Spleen (tissue), 11 donors: Measurements from ENCODE around the gene MAU2. TPM values are rescaled to one million over a fixed set of nuclear protein-coding genes. Genes with fewer than 3 reads are reported as not detected.
A peak's percentile ranks its signal among the peaks of the same experiment; 100 is the strongest.

ENCODE experiments used
- DNase-seq: peaks from one replicate; pipeline ENCODE4 v3.0.0-alpha.2; 2020
- H3K27ac ChIP-seq, 8 donors: fragments of 200-600 bp; sonication (generic) in 7 of 8; 1 replicate in 4 of 8; 2 replicates in 4 of 8; pipeline versions ENCODE4 v1.5.0 to v1.8.0; 2016 to 2021; ENCODE audit warnings: inconsistent platforms in 4 of 8, mild to moderate bottlenecking in 4 of 8, moderate library complexity in 1 of 8
- H3K27me3 ChIP-seq, 7 donors: fragments of 200-600 bp; sonication (generic) in 6 of 7; replicated peaks in 1 of 7; 1 replicate in 4 of 7; 2 replicates in 3 of 7; pipeline versions ENCODE4 v1.5.0 to v1.8.0; 2016 to 2021; ENCODE audit warnings: inconsistent platforms in 3 of 7, mild to moderate bottlenecking in 1 of 7
- H3K36me3 ChIP-seq, 6 donors: fragments of 200-600 bp; sonication (generic) in 5 of 6; 1 replicate in 4 of 6; 2 replicates in 2 of 6; pipeline versions ENCODE4 v1.5.0 to v1.8.0; 2016 to 2021; ENCODE audit warnings: inconsistent platforms in 2 of 6
- H3K4me1 ChIP-seq, 6 donors: fragments of 200-600 bp; sonication (generic) in 5 of 6; 1 replicate in 3 of 6; 2 replicates in 3 of 6; pipeline versions ENCODE4 v1.5.0 to v1.8.0; 2016 to 2021; ENCODE audit warnings: inconsistent platforms in 3 of 6
- H3K4me3 ChIP-seq, 8 donors: fragments of 200-600 bp; sonication (generic) in 7 of 8; 1 replicate in 4 of 8; 2 replicates in 4 of 8; pipeline versions ENCODE4 v1.5.0 to v1.8.0; 2016 to 2021; ENCODE audit warnings: inconsistent platforms in 4 of 8, mild to moderate bottlenecking in 4 of 8, moderate library complexity in 2 of 8
- H3K9me3 ChIP-seq, 8 donors: fragments of 200-600 bp; sonication (generic) in 7 of 8; 1 replicate in 4 of 8; 2 replicates in 4 of 8; pipeline versions ENCODE4 v1.5.0 to v1.8.0; 2016 to 2021; ENCODE audit warnings: inconsistent platforms in 4 of 8
- POLR2A ChIP-seq, 3 donors: fragments of 450-650 bp; IDR thresholded peaks; one replicate each; pipeline ENCODE4 v1.5.1; 2017; ENCODE audit warnings: antibody characterized with exemption in 3 of 3, mild to moderate bottlenecking in 1 of 3
- POLR2AphosphoS5 ChIP-seq, 3 donors: sonication (generic); formaldehyde crosslinking; IDR thresholded peaks; one replicate each; pipeline ENCODE4 v1.5.1; 2017; ENCODE audit warnings: antibody characterized with exemption in 3 of 3
- WGBS, 5 donors: extraction: QIAGEN DNeasy Blood & Tissue Kit in 3 of 5; methylation state at CpG; one replicate each; pipeline versions ENCODE4 v1.1.5 to v1.1.7; 2013 to 2018; 5-methylcytosine and 5-hydroxymethylcytosine counted together
- intact Hi-C: fragments of 100-400 bp; cut with DNase I; formaldehyde crosslinking; loops from one replicate; pipeline ENCODE4 v1.15.0; 2023; ENCODE audit warnings: low total_unique reads
- polyA plus RNA-seq, 3 donors: library from polyadenylated mRNA; stranded (reverse); fragments of 200-250 nt; gene quantifications; one replicate each; pipeline ENCODE4 v1.2.1, GENCODE V29; 2013
- total RNA-seq, 7 donors: library from RNA; depleted of rRNA in 3 of 7; stranded (reverse); fragments of >200 nt in 3 of 7; fragmentation: NEBNext Ultra II Directional in 4 of 7; extraction: Animal tissue kit (Norgen Biotek cat#: 25700) in 4 of 7; gene quantifications; one replicate each; pipeline versions ENCODE4 v1.1.0 to v1.2.1, GENCODE V29; 2016 to 2021
- TF ChIP-seq, protein P1 (sequence below), 11 experiments: fragments of 200-600 bp in 7 of 11; fragments of 450-650 bp in 4 of 11; sonication (generic) in 4 of 11; IDR thresholded peaks in 8 of 11; conservative IDR thresholded peaks in 3 of 11; 1 replicate in 7 of 11; 2 replicates in 4 of 11; pipeline versions ENCODE4 v1.4.0 to v1.8.0; 2016 to 2021; ENCODE audit warnings: antibody characterized with exemption in 11 of 11, inconsistent platforms in 4 of 11, mild to moderate bottlenecking in 1 of 11
- donor health status: healthy with polysubstance abuse.
- donor health status: DM: no; HTN: no; CAD: no; lungs with moderate emphysema.
- donor health status: DM: no; HTN: no; CAD: no.
- donor health status: Bipolar disorder and iron deficiency.
- donor health status: healthy.
- donor health status: DM: no; HTN: no; CAD: no.
- donor health status: DM: yes; HTN: yes; CAD: no.

Gene MAU2
- total and polyA plus RNA-seq, 10 donors, result 12.0 to 133 (median 95.1) TPM

DNA sequence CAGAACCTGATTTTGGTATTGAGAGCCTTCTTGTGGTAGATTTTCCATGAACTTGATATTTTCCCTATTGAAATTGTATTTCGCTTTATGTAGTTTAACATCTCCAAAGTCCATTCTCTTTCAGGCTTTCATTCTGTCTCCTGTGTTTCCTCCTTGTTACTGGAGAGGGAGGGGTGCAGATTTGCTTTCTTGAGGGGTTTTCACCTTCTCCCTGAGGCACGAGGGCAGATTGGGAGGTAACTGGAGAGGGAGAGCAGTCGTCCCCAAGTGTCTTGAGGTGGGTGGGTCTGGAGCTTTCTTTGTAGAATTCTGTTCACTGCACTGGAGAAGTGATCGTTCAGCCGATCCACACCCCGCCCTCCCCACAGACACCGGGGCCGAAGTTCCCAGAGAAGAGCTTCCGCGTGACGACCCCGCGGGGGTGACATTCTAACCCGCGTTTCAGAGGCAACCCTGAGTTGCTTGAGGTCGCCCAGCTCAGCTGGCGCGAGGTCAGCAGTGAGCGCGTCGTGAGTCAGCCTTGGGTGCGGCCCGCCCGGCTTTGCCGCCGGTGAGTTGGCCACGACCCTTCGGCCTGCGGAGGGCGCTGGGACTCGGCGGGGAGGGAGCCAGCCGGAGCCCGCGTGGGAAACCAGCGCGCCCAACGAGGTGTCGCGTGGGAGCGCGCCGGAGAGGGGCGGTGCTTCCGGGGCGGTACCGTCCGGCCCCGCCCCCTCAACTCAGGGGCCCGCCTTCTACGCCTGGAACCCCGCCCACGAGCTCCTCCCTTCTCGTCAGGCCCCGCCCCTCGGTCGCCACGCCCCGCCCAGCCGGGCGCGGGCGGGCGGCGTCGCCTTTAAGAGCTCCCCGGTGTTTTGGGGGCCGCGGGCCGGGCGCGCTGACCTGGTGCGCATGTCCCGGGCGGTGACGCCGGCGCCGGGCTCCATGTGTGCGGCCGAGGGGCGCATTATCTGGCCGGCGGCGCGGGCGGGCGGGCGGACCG lies 84.5 kb downstream of the MAU2 start, which contains the start of gene GATAD2A:
Gene GATAD2A, plus strand, starts transcription at position 797 of the 982 bp plus-strand sequence. CDS start 59,671 bp downstream, outside the sequence.
- H3K4me1 ChIP-seq, result peaks cover 41 to 88% (median 65%) of the 10 kb centered on the region in 6 donors
- no peaks in the 10 kb centered on the region for H3K36me3 ChIP-seq
- TF ChIP-seq, protein P1, sequence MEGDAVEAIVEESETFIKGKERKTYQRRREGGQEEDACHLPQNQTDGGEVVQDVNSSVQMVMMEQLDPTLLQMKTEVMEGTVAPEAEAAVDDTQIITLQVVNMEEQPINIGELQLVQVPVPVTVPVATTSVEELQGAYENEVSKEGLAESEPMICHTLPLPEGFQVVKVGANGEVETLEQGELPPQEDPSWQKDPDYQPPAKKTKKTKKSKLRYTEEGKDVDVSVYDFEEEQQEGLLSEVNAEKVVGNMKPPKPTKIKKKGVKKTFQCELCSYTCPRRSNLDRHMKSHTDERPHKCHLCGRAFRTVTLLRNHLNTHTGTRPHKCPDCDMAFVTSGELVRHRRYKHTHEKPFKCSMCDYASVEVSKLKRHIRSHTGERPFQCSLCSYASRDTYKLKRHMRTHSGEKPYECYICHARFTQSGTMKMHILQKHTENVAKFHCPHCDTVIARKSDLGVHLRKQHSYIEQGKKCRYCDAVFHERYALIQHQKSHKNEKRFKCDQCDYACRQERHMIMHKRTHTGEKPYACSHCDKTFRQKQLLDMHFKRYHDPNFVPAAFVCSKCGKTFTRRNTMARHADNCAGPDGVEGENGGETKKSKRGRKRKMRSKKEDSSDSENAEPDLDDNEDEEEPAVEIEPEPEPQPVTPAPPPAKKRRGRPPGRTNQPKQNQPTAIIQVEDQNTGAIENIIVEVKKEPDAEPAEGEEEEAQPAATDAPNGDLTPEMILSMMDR (IDR thresholded peaks at IDR 0.05 in 8 of 11, conservative IDR thresholded peaks at IDR 0.05 in 3 of 11), result peak in 10 of 11 experiments; percentile 21 to 67 (median 52)
- TF ChIP-seq POLR2A (IDR thresholded peaks at IDR 0.05) (no peak), POLR2AphosphoS5 (IDR thresholded peaks at IDR 0.05) (peak; percentile 81 to 92 (median 86))
- 1 to 10% (median 2%) methylated on average over 9 to 90 of the region's 90 CpGs for WGBS, 5 donors
- H3K27ac ChIP-seq, result peak within 1 kb of the TSS; percentile 83 to 95 (median 92)
- H3K27me3 ChIP-seq, result no peaks in the 10 kb centered on the region
- intact Hi-C loops, result loop anchor here (10.0 kb wide), 1 partner anchor 80 kb away; no protein-coding TSS in a partner anchor
- H3K9me3 ChIP-seq, result no peaks in the 10 kb centered on the region
- H3K4me3 ChIP-seq, result peak within 1 kb of the TSS; percentile 83 to 98 (median 88)
- DNase-seq, result peak; percentile 98

DNA sequence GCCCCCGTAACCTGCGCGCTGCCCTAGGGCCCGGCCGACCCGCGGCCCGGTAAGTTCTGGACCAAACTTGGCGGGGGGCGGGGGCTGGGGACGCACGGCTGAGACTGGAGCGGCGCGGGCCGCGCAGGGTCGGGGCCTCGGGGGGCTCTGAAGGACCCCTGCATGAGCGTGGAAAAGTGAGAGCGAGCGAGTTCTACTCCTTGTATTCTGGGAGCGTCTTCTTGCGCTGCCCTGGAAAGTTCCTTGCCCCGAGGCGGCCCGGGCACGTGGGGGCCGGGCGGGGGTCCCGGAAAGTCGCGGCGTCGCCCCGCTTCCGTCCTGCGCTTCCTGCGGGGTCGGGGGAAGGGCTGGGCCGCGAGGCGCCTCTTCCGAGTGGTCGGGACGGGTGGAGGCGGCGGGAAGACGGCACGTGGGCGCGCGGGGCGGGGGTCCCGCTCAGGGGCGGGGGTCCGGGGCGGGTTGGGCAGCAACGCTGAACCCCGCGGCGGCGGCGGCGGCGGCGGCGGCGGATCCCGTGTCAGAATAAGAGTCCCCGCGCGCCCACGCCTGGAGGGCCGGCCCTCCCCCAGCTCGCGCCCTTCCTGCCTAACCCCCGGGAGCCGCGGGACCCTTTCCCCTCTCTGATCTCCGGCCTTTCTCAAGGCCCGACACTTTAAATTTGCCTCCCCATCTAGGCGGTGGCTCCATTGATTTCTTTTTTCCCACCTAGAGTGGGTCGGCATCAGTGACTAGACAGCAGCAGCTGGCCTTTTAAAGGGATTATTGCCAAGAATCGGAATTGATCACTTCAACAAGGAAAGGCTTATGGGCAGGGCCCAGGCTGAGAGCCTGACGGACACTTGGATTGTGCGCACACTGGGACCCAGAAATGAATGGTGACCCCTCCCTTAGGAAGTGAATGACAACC lies 85.6 kb downstream of the MAU2 start:
- peak; percentile 92 for DNase-seq
- intact Hi-C loops, result loop anchor here (10.0 kb wide), 1 partner anchor 79 kb away; no protein-coding TSS in a partner anchor
- no peaks in the 10 kb centered on the region for H3K27me3 ChIP-seq
- H3K27ac ChIP-seq, result peak overlapping the region; percentile 78 to 95 (median 92)
- peak overlapping the region; percentile 83 to 98 (median 88) for H3K4me3 ChIP-seq
- TF ChIP-seq, protein P1 (IDR thresholded peaks at IDR 0.05 in 8 of 11, conservative IDR thresholded peaks at IDR 0.05 in 3 of 11), result no peak
- TF ChIP-seq POLR2AphosphoS5 (IDR thresholded peaks at IDR 0.05) (no peak), POLR2A (IDR thresholded peaks at IDR 0.05) (no peak)
- H3K36me3 ChIP-seq, result peaks cover 0 to 4% (median 0%) of the 10 kb centered on the region in 6 donors
- peaks cover 50 to 90% (median 71%) of the 10 kb centered on the region in 6 donors for H3K4me1 ChIP-seq
- H3K9me3 ChIP-seq, result no peaks in the 10 kb centered on the region
- 0 to 1% (median 1%) methylated on average over 31 to 87 of the region's 87 CpGs for WGBS, 5 donors

- H3K4me3 ChIP-seq, result peak overlapping the region; percentile 83 to 98 (median 88)
- H3K36me3 ChIP-seq, result peaks cover 0 to 11% (median 0%) of the 10 kb centered on the region in 6 donors
- TF ChIP-seq, protein P1 (IDR thresholded peaks at IDR 0.05 in 8 of 11, conservative IDR thresholded peaks at IDR 0.05 in 3 of 11), result peak in 5 of 11 experiments; percentile 11 to 62 (median 48)
- TF ChIP-seq POLR2A (IDR thresholded peaks at IDR 0.05) (no peak), POLR2AphosphoS5 (IDR thresholded peaks at IDR 0.05) (peak in 2 of 3 donors; percentile 13 to 43)
- peak; percentile 85 for DNase-seq
- peaks cover 50 to 92% (median 75%) of the 10 kb centered on the region in 6 donors for H3K4me1 ChIP-seq
- no peaks in the 10 kb centered on the region for H3K9me3 ChIP-seq
- H3K27ac ChIP-seq, result peak overlapping the region; percentile 60 to 95 (median 92)
- intact Hi-C loops, result loop anchor here (10.0 kb wide), 1 partner anchor 78 kb away; no protein-coding TSS in a partner anchor
- no peaks in the 10 kb centered on the region for H3K27me3 ChIP-seq
- WGBS, 5 donors, result 12 to 19% (median 16%) methylated on average over 12 of the region's 12 CpGs
Measured at GRCh38 chr19:19406878-19407632, 86.4 kb downstream of the MAU2 start.
